ENCODE results near the gene SGTB. TPM values are rescaled to one million over a fixed set of nuclear protein-coding genes. Genes with fewer than 3 reads are reported as not detected.
A peak's percentile ranks its signal among the peaks of the same experiment; 100 is the strongest.
"Not testable (repeated sequence)": the region's sequence is repeated elsewhere in the genome, so short reads cannot be mapped to it uniquely, and the experiment has no call there.

SGTB gene
- total RNA-seq, 1 donor from 2014 or later = 10.8 TPM

DNA sequence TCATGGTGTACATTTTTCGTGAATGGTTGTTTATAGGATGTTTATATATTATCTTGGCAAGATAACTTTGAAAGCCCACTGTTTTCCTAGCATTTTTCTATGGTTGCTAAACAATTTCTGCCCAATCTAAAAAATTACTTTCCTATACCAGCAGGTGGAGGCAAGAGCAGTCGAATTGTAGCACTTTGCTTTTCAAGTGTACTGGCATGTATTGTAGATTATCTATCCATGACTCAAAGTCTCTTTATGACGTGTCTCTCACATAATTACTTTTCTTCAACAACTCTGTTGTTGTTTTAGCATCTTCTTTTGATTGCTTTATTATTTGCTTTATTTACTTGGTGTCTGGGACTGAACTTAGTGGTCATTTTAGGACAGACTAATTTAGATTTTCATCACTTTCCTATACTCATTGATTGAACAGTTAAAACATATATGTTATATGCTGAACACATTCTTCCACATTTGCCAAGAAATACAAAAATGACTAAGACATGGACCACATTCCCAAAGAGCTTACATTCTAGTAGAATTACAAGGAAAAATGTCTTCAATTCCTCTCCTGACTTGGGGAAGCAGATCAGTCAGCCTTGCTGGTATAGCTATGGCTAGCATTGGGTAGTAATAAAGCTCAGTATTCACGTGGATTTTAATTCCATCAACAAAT, 20.8 kb upstream of the SGTB start:
- no peaks in the 10 kb centered on the region for H3K36me3 ChIP-seq
- no peak overlapping the region for H3K4me3 ChIP-seq
- ATAC-seq (peak; percentile 66), DNase-seq (no peak)
- no peaks in the 10 kb centered on the region for H3K27me3 ChIP-seq
- intact Hi-C loops (cut with DNase I) = no loop called here
- no peaks in the 10 kb centered on the region for H3K9me3 ChIP-seq
- no peaks in the 10 kb centered on the region for H3K4me1 ChIP-seq
- H3K27ac ChIP-seq = no peak overlapping the region
- TF ChIP-seq, protein P1, sequence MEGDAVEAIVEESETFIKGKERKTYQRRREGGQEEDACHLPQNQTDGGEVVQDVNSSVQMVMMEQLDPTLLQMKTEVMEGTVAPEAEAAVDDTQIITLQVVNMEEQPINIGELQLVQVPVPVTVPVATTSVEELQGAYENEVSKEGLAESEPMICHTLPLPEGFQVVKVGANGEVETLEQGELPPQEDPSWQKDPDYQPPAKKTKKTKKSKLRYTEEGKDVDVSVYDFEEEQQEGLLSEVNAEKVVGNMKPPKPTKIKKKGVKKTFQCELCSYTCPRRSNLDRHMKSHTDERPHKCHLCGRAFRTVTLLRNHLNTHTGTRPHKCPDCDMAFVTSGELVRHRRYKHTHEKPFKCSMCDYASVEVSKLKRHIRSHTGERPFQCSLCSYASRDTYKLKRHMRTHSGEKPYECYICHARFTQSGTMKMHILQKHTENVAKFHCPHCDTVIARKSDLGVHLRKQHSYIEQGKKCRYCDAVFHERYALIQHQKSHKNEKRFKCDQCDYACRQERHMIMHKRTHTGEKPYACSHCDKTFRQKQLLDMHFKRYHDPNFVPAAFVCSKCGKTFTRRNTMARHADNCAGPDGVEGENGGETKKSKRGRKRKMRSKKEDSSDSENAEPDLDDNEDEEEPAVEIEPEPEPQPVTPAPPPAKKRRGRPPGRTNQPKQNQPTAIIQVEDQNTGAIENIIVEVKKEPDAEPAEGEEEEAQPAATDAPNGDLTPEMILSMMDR (IDR thresholded peaks at IDR 0.05) = peak; percentile 58

- H3K27ac ChIP-seq = no peak overlapping the region
- DNase-seq (no peak), ATAC-seq (no peak)
- TF ChIP-seq, protein P1 (IDR thresholded peaks at IDR 0.05) = no peak
- no peaks in the 10 kb centered on the region for H3K9me3 ChIP-seq
- intact Hi-C loops (cut with DNase I) = no loop called here
- H3K4me3 ChIP-seq = no peak overlapping the region
- H3K4me1 ChIP-seq = peaks cover 3% of the 10 kb centered on the region
- no peaks in the 10 kb centered on the region for H3K27me3 ChIP-seq
- H3K36me3 ChIP-seq = no peaks in the 10 kb centered on the region
These were observed 17.3 kb upstream of the SGTB start for GRCh38 chr5:65739162-65739561.

DNA sequence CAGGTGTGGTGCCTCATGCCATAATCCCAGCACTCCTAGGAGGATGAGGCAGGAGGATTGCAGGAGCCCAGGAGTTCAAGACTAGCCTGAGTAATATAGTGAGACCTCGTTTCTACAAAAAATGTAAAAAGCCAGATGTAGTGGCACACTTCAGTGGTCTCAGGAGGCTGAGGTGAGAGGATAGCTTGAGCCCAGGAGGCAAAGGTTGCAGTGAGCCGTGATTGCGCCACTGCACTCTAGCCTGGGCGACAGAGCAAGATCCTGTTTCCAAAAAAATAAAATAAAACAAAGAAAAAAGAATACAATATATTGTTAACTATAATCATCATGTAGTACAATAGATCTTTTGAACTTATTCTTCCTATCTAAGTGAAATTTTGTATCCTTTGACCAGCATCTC, 16.4 kb upstream of the SGTB start:
- Histone ChIP-seq H3K4me1 (peaks cover 3% of the 10 kb centered on the region), H3K27me3 (no peaks in the 10 kb centered on the region), H3K36me3 (no peaks in the 10 kb centered on the region), H3K9me3 (no peaks in the 10 kb centered on the region), H3K4me3 (no peak overlapping the region), H3K27ac (no peak overlapping the region)
- TF ChIP-seq, protein P1 (IDR thresholded peaks at IDR 0.05) = no peak
- DNase-seq (no peak), ATAC-seq (no peak)
- intact Hi-C loops (cut with DNase I) = no loop called here

DNA sequence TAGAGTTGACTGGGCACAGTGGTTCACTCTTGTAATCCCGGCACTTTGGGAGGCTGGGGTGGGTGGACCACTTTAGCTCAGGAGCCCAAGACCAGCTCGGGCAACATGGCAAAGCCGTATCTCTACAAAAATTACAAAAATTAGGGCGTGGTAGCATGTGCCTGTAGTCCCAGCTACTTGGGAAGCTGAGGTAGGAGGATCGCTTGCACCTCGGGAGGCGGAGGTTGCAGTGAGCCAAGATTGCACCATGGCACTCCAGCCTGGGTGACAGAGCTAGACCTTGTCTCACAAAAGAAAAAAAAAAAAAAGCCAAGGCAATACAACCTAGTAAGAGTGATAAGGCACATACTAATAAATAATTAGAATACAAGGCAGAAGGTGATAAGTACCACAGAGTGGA, 15.9 kb upstream of the SGTB start:
- peaks cover 3% of the 10 kb centered on the region for H3K4me1 ChIP-seq
- TF ChIP-seq, protein P1 (IDR thresholded peaks at IDR 0.05) = no peak
- no peaks in the 10 kb centered on the region for H3K36me3 ChIP-seq
- intact Hi-C loops (cut with DNase I) = no loop called here
- H3K4me3 ChIP-seq = no peak overlapping the region
- H3K27ac ChIP-seq = no peak overlapping the region
- H3K9me3 ChIP-seq = no peaks in the 10 kb centered on the region
- H3K27me3 ChIP-seq = no peaks in the 10 kb centered on the region
- no peak for DNase-seq
- ATAC-seq = peak; percentile 53

DNA sequence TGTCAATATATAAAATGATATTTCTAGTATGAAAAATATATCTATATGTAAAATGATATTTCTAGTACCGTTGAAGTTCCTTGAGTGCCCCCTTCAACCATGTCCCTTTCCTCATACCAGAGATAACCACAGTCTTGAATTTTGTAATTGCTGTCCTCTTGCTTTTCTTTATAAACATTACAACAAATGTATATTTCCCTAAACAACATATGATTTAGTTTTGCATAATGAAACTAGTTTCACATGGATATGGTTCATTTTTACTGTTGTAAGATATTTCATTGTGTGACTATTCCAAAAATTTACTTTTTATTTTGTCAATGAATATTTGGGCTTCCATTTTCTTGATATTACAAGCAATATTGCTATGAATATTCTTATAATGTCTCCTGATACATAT, 14.1 kb upstream of the SGTB start:
- Histone ChIP-seq H3K36me3 (no peaks in the 10 kb centered on the region), H3K4me3 (no peak overlapping the region), H3K27me3 (no peaks in the 10 kb centered on the region), H3K27ac (no peak overlapping the region), H3K4me1 (peaks cover 3% of the 10 kb centered on the region), H3K9me3 (no peaks in the 10 kb centered on the region)
- TF ChIP-seq, protein P1 (IDR thresholded peaks at IDR 0.05) = no peak
- no peak for ATAC-seq
- intact Hi-C loops (cut with DNase I) = no loop called here
- no peak for DNase-seq

- H3K36me3 ChIP-seq = no peaks in the 10 kb centered on the region
- intact Hi-C loops (cut with DNase I) = no loop called here
- H3K27me3 ChIP-seq = no peaks in the 10 kb centered on the region
- ATAC-seq (no peak), DNase-seq (no peak)
- TF ChIP-seq, protein P1 (IDR thresholded peaks at IDR 0.05) = no peak
- no peak overlapping the region for H3K27ac ChIP-seq
- no peak overlapping the region for H3K4me3 ChIP-seq
- no peaks in the 10 kb centered on the region for H3K9me3 ChIP-seq
- peaks cover 3% of the 10 kb centered on the region for H3K4me1 ChIP-seq
These were observed 13.0 kb upstream of the SGTB start for GRCh38 chr5:65734921-65735320.

DNA sequence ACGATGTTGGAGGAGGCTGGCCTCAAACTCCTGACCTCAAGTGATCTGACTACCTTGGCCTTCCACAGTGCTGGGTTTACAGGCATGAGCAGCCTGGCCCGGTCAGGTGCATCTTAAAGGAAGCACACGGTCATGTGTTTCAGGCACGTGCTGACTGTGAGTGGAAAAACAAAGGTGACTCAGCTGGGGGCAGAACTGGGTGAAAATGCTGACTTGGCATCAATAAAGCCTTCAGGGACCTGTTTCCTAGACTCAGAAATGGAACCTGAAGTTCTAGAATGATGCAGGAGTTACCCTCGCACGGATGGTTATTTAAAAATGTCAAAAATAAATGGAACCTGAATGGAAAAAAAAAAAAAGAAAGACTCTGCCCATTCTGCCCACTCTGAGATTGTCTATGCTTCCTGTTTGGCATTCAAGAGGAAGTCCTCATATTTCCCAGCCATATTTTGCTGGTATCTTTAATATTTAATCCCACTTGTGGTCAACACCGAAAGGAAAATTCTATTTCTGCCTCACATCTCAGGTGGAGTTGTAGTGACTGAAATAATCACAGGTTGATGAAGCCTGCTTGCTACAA, 12.4 kb upstream of the SGTB start:
- ATAC-seq; DNase-seq; intact Hi-C loops (cut with DNase I); H3K4me1 ChIP-seq; H3K9me3 ChIP-seq; H3K36me3 ChIP-seq; H3K27ac ChIP-seq; H3K4me3 ChIP-seq; H3K27me3 ChIP-seq: not testable (repeated sequence)

- intact Hi-C loops (cut with DNase I) = not testable (repeated sequence)
- ATAC-seq = peak; percentile 76
These were observed 10.1 kb upstream of the SGTB start for GRCh38 chr5:65732046-65732445.

More at GRCh38 chr5:65732046-65732445, 10.1 kb upstream of the SGTB start:
- not testable (repeated sequence) for H3K4me3 ChIP-seq, H3K27me3 ChIP-seq, DNase-seq, H3K27ac ChIP-seq, H3K36me3 ChIP-seq, H3K4me1 ChIP-seq, H3K9me3 ChIP-seq
